Hematopoietic multipotent progenitor cell treated with erythropoietin and hydrocortisone succinate and interleukin-3 and kit ligand, for 6 days (in vitro differentiated cells): ENCODE measurements around the gene NCS1.

ENCODE experiments used
- DNase-seq: peaks from one replicate; pipeline ENCODE4 v3.0.0-alpha.2; 2015

NCS1 gene

DNA sequence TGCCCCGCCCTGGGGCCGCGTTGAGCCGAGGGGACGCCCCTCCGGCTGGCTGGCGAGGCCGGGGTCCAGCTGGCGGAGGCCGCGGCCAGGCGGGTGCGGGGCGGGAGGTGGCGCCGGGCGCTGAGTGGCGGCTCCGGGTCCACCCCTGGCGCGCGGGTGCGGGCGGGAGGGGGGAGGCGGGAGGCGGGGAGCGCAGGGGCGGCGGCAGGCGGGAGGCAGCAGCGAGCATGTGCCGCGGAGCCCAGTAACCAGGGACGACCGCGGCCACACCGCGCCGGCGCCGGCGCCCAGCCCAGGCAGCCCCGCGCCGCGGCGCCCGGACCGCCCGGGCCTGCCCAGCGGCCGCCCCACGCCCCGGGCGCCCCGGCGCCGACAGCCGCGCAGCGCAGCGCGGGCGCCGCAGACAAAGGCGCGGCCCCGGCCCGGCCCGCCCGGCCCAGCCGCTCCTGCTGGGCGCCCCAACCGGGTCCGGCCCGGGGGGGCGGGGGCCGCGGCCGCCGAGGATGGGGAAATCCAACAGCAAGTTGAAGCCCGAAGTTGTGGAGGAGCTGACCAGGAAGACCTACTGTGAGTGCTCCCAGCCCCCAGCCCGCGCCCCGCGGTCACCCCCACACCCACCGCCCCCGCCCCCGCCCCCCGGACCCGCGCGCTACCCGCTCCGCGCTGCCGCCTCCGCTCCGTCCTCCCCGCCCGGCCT lies at the start of gene NCS1:
Gene NCS1 (plus strand): TSS at position 244 of the 697 bp plus-strand sequence. CDS start 260 bp downstream, at position 504.
- DNase-seq, result peak; percentile 80

DNA sequence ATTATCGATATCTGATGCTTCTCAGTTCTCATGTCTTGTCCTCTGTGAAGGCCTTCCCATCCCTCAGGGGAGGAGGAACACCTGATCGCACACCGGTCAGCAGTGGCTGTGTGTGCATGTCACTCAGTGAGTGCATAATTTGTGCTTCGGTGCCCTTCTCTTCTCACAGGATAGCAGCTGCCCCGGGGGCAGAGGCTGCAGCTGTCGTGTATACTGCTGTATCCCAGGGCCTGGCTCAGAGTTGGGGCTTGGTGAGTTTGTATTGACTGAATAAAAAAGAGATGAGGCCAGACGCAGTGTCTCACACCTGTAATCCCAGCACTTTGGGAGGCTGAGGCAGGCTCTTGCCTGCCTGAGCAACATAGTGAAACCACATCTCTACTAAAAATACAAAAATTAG lies 49.7 kb upstream of the NCS1 start:
- DNase-seq, result no peak

DNA sequence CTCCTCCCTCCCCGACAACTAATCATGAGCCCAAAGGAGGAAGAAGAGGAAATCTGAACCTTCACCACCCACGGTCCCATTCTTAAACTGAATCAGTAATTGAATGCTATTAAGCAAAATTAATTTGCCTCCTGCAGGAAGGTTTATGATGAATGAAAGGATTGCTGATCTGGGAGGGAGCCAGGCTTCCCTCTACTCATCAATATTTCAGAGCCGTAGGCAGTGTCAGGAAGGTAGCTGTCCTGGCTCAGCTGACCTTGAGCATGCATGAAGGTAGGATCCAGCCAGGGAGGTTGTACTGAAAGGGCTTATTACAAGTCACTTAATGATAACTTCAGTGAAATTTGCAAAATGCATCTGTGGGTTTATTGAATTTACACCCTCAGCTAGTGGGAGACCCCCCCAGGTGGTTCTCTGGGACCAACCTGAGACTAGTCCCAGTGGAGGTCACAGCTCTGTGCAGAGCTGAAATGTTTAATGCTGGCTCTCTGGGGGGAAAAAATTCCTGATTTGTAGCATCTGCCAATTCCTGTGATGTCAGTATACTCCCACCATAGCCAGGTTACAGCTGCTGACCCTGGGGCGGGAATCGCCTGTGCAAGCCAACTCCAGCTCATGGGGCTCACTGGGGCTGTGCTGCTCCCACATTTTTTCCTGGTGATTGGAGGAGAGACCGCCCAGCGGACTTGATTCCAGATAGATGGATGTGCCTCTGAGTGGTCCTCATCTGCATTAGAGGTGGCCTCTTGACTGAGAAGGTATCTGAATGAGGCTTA lies 47.9 kb upstream of the NCS1 start:
- DNase-seq, result no peak

- no peak for DNase-seq
These were observed 45.3 kb upstream of the NCS1 start for GRCh38 chr9:130126721-130127433.

- DNase-seq, result peak; percentile 71
These were observed 44.0 kb upstream of the NCS1 start for GRCh38 chr9:130128251-130128650.

DNA sequence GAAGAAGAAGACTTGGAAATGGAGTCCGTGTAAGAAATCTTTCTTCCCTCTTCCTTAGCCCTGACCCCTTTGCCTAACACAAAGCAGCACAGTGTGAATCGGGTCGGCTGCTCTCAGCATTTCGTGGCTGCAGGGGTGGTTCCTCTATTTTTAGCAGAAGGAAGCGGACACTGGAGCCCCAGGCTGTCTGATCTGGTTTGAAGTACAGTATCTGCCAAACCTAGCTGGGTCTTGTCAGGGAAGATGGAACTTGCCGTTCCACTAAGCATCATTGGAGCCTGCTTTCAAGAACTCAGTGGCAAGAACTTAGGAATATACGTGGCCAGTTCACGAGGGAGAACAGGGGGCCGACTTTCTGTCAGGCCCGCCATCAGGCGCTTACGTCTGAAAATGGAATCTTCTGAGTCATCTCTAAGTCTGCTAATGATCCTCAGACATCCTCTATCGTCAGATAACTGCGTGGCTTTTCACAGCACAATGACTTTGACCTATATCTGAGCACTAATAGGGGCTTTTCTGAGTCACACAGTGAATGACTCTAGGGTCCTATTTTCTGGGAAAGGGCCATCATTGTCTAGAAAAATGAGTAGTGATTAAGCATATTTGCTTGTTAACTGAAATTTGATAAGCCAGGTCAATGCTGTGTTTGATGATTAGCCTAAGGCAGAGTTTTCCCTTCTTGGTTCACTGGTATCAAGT lies 43.3 kb upstream of the NCS1 start:
- peak; percentile 93 for DNase-seq

DNA sequence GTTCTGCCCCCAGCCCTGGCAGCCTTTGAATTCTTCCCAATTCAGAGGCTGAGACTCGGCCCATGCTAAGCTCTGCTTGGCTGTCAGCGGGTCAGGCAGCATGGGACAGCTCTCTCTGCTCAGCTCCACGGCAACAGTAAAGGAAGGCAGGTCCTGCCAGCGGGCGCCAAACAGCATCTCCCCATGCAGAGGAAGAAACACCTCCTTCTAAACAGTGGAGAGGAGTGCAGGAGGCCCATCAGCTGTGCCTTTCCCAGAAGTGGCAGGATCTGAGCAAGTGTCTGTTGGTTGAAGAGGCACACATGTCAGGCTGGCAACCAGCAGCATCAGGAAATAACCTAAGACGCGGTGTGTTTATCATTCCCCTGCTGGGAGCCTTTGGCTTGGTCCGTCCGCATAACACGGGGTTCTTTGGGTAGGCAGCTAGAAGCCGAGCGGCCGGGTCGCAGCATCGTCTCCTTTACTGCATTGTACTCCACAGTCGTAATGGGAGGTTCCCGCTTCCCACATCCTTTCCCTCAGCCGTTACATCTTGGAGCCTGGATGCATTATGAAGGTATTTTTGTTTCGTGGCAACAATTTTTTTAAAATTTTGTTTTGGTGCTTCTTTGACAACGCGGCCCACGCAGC lies 42.7 kb upstream of the NCS1 start:
- DNase-seq, result no peak

- DNase-seq, result no peak
These were observed 39.5 kb upstream of the NCS1 start for GRCh38 chr9:130132746-130133145.

GRCh38 chr9:130137081-130137640 lies 35.0 kb upstream of the NCS1 start:
- no peak for DNase-seq

DNA sequence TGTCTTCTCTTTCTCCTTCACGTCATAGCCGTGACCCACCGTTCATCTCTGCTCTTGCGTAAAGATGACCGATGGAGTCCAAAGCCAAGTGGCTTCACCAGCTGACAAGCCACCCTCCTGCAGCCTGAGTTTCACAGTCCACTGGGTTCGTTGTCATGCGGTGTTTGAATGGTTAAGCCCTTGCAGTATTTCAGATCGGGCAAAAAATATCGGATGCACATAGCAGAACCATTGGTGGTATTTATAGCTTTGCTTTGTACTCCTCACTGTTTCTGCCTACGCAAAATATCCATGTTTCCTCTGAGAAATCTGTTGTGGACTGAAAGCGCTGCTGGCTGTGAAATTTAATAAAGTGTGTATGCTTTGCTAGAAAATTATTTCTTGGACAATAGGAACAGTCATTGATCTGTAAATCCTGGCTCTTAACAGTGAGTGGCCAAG lies 34.5 kb upstream of the NCS1 start:
- DNase-seq, result no peak

DNA sequence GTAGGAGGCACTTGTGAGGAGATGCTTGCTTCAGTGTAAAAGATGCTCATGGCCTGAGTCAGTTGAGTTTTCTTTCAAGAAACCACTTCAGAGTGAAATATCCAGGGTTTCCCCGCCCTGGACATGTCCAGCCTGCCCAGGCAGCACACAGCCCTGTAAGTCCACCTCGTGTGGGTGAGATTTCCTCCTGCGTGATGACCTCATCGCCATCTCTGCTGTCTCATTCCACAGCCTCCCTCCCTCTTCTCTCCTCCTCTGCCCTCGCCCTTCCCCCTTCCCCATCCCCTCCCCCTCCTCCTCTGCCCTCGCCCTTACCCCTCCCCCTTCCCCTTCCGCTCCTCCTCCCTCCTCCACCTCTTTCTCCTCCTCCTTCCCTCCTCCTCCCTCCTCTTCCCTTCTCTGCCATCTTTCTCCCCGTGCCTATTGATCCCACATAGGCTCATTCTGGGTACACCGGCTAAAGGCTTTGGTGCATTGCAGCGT lies 34.0 kb upstream of the NCS1 start:
- DNase-seq, result peak; percentile 38

DNA sequence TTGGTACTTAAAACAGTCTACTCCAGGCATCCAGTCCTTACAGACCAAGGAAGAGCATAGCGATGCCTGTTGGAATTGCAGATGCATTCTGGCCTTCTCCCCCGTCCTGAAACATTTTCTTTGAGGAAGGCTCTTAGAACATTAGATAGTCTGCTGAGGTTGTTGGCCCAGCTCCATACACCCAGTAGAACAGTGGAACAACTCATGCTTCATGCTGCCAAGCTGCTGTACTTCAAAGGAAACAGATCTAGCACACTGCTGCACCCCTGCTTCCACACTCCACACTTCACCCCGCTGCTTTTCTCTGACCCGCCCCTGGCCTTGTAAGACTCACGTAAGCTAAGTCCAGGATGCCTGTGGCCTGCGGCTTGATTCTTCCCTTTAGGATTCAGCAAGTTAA lies 33.4 kb upstream of the NCS1 start:
- peak; percentile 67 for DNase-seq

DNA sequence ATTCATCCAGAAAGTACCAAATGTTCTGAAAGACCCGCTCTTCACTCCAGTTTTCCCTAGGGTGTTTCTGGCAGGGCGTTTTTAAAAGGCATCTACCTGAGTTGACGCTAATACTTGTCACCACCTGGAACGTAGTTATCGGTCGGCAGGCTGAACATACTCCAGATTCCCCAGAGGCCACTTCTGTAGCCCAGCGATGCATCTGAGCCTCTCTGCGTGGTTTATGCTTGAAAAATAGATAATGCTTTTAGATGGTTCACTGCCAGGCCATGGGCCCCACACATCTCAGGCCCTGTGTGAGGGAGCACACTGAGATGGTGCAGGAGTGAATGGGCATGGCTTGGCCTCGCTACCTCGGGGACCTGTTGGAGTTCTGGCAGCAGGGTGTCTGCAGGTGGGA lies 33.0 kb upstream of the NCS1 start:
- DNase-seq, result peak; percentile 42

GRCh38 chr9:130140706-130141105 lies 31.5 kb upstream of the NCS1 start:
- peak; percentile 53 for DNase-seq

GRCh38 chr9:130142056-130142455 lies 30.1 kb upstream of the NCS1 start:
- peak; percentile 40 for DNase-seq

- DNase-seq, result peak; percentile 39
These were observed 29.6 kb upstream of the NCS1 start for GRCh38 chr9:130142641-130143040.

DNA sequence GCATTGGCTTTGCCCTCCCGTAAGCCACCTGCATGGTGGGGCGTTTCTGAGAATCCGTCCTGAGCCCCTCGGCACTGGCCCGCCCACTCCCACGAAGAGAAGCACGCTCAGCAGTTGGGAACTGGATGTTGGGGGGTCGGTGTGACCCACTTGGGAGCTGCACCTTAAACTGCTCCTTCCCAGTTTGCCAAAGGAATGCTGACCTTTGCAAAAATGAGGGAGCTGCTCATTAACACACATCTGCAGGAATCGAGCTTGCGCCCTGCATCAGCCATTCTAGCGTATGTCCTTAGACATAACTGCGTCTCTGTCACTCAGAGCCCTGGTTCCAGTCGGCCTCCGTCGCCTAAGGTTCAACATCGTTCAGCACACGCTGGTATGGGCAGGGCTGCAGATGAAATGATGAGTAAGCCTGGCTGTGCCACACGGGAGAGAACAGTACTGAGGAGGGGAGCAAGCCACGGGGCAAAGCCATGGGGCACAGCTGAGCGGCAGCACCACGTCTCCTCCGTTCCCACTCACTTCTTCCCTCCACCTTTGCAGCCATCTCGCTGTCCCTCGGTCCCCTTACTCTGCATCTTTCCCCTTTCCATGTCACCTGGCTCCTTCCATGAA lies 28.8 kb upstream of the NCS1 start:
- no peak for DNase-seq

DNA sequence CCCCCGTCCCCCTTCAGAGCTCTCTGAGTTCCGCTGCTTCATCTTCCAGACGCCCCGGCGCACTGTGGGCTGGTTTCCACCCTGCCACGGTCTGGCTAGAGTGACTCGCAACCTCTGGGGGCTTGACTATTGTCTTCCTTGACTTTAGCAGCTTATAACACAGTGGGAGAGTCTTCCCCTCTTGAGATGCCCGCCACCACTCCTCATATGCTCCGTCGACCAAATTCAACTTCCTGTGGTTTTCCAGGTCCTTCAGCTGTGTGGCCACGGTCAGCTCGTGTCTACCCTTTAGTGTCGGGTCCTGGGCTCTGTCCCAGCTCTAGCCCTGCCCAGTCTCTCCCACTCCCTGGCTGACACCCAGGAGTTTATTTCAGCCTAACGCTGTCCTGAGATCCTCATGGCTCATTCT lies 28.2 kb upstream of the NCS1 start:
- DNase-seq, result peak; percentile 49

DNA sequence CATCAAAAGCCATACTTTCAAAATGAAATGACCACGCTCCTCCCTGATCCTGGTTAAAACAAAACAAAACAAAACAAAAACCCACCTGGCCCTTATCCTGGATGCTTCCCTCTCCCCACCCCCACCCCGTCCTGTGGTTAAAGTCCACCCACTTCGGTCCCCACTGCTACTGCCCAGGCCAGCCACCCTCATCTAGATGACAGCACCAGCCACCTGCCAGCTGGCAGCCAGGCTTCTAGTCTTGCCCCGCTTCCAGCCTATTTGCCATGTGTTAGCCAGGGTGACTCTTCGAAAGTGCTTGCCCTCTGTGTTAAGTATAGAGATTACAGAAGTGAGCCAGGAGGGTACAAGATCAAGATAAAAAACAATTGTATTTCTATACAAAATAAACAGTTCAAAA lies 27.5 kb upstream of the NCS1 start:
- DNase-seq, result no peak

DNA sequence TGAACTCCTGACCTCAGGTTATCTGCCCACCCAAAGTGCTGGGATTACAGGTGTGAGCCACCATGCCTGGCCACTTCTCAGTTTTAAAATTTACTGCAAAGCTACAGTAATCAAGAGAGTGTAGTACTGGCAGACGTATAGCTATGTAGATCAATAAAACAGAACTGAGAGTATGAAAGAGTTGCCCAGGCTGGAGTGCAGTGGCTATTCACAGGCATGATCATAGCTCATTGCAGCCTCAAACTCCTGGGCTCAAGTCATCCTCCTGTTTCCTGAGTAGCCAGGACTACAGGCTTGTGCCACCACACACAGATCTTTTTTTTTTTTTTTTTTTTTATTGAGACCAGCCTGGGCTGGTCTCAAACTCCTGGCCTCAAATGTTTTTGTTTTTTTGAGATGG lies 26.5 kb upstream of the NCS1 start:
- no peak for DNase-seq

- no peak for DNase-seq
These were observed 25.0 kb upstream of the NCS1 start for GRCh38 chr9:130147198-130147597.

- DNase-seq, result no peak
These were observed 24.3 kb upstream of the NCS1 start for GRCh38 chr9:130147910-130148309.
